Brain microvascular endothelial cell (primary cell): ENCODE measurements around the gene SMAD4.

ENCODE experiments used
- DNase-seq: peaks from one replicate; pipeline ENCODE4 v3.0.0-alpha.2; 2020
- H3K27ac ChIP-seq: fragments of 250-450 bp; sonication (Bioruptor Pico); 2 replicates; pipeline ENCODE4 v1.5.1; 2020; ENCODE audit warnings: mild to moderate bottlenecking, moderate library complexity
- H3K27me3 ChIP-seq: fragments of 250-450 bp; sonication (Bioruptor Pico); replicated peaks from 2 replicates; pipeline ENCODE4 v1.5.1; 2020; ENCODE audit warnings: mild to moderate bottlenecking
- H3K36me3 ChIP-seq: fragments of 250-450 bp; sonication (Bioruptor Pico); replicated peaks from 2 replicates; pipeline ENCODE4 v1.5.1; 2020; ENCODE audit warnings: mild to moderate bottlenecking
- H3K4me3 ChIP-seq: 2 replicates; pipeline ENCODE4 v1.5.1; 2011; ENCODE audit warnings: low read depth, mild to moderate bottlenecking, control low read depth, low read length, moderate library complexity
- CTCF ChIP-seq: IDR thresholded peaks from 2 replicates; pipeline ENCODE4 v1.5.1; 2011; ENCODE audit warnings: low read depth, mild to moderate bottlenecking, moderate library complexity, low read length, control low read depth, inconsistent platforms; ENCODE audit errors: missing control alignments
- in situ Hi-C: cut with HindIII; loops from 2 replicates; pipeline ENCODE4 v1.10.0; 2017; ENCODE audit warnings: low sequenced_read_pairs, low pct_ligation_motif_present

The SMAD4 gene

GRCh38 chr18:51051105-51051712, 21.2 kb downstream of the SMAD4 start:
- H3K27ac ChIP-seq, result no peak overlapping the region
- H3K4me3 ChIP-seq, result no peak overlapping the region
- H3K27me3 ChIP-seq, result no peaks in the 10 kb centered on the region
- in situ Hi-C loops, result no loop called here
- H3K36me3 ChIP-seq, result peaks cover 1% of the 10 kb centered on the region
- peak; percentile 39 for DNase-seq
- TF ChIP-seq CTCF, result peak; percentile 75

GRCh38 chr18:51053814-51054213, 23.8 kb downstream of the SMAD4 start:
- no peaks in the 10 kb centered on the region for H3K27me3 ChIP-seq
- no peak for DNase-seq
- no peak for TF ChIP-seq CTCF
- H3K27ac ChIP-seq, result no peak overlapping the region
- in situ Hi-C loops, result no loop called here
- peaks cover 14% of the 10 kb centered on the region for H3K36me3 ChIP-seq
- H3K4me3 ChIP-seq, result no peak overlapping the region

GRCh38 chr18:51054764-51055163, 24.8 kb downstream of the SMAD4 start:
- peak; percentile 12 for DNase-seq
- Histone ChIP-seq H3K4me3 (no peak overlapping the region), H3K27ac (no peak overlapping the region), H3K36me3 (peaks cover 18% of the 10 kb centered on the region), H3K27me3 (no peaks in the 10 kb centered on the region)
- TF ChIP-seq CTCF, result no peak
- in situ Hi-C loops, result no loop called here

- no peak for DNase-seq
- no peak for TF ChIP-seq CTCF
- in situ Hi-C loops, result no loop called here
- Histone ChIP-seq H3K27ac (no peak overlapping the region), H3K27me3 (no peaks in the 10 kb centered on the region), H3K4me3 (no peak overlapping the region), H3K36me3 (peaks cover 28% of the 10 kb centered on the region)
Measured at GRCh38 chr18:51059969-51060368, 30.0 kb downstream of the SMAD4 start.

GRCh38 chr18:51064256-51064655, 34.2 kb downstream of the SMAD4 start:
- Histone ChIP-seq H3K27me3 (no peaks in the 10 kb centered on the region), H3K27ac (no peak overlapping the region), H3K4me3 (no peak overlapping the region), H3K36me3 (peaks cover 21% of the 10 kb centered on the region)
- in situ Hi-C loops, result no loop called here
- no peak for DNase-seq
- no peak for TF ChIP-seq CTCF

- TF ChIP-seq CTCF, result no peak
- peaks cover 13% of the 10 kb centered on the region for H3K36me3 ChIP-seq
- no peak overlapping the region for H3K27ac ChIP-seq
- no peak for DNase-seq
- H3K27me3 ChIP-seq, result no peaks in the 10 kb centered on the region
- no peak overlapping the region for H3K4me3 ChIP-seq
- in situ Hi-C loops, result no loop called here
Measured at GRCh38 chr18:51066273-51066672, 36.3 kb downstream of the SMAD4 start.
